ENCODE results near the gene ZCWPW1.

Gene ZCWPW1

DNA sequence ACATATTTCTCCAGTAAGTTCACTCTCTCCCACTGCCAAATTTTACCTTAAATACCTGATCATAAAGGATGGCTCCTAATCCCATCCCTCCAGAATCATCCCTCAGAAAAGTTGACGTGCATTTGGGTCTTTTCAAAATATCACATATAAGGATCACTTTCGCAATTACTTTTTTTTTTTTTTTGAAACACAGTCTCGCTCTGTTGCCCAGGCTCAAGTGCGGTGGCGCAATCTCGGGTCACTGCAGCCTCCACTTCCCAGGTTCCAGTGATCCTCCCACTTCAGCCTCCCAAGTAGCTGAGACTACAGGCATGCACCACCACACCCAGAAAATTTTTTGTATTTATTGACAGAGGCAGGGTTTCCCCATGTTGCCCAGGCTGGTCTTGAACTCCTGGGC lies 17.4 kb downstream of the ZCWPW1 start:
- H3K27ac ChIP-seq: no peak overlapping the region
- DNase-seq (ENCODE audit: low spot score): no peak
- TF ChIP-seq, protein P1, sequence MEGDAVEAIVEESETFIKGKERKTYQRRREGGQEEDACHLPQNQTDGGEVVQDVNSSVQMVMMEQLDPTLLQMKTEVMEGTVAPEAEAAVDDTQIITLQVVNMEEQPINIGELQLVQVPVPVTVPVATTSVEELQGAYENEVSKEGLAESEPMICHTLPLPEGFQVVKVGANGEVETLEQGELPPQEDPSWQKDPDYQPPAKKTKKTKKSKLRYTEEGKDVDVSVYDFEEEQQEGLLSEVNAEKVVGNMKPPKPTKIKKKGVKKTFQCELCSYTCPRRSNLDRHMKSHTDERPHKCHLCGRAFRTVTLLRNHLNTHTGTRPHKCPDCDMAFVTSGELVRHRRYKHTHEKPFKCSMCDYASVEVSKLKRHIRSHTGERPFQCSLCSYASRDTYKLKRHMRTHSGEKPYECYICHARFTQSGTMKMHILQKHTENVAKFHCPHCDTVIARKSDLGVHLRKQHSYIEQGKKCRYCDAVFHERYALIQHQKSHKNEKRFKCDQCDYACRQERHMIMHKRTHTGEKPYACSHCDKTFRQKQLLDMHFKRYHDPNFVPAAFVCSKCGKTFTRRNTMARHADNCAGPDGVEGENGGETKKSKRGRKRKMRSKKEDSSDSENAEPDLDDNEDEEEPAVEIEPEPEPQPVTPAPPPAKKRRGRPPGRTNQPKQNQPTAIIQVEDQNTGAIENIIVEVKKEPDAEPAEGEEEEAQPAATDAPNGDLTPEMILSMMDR (IDR thresholded peaks at IDR 0.05): no peak
- no peak overlapping the region for H3K4me3 ChIP-seq

DNA sequence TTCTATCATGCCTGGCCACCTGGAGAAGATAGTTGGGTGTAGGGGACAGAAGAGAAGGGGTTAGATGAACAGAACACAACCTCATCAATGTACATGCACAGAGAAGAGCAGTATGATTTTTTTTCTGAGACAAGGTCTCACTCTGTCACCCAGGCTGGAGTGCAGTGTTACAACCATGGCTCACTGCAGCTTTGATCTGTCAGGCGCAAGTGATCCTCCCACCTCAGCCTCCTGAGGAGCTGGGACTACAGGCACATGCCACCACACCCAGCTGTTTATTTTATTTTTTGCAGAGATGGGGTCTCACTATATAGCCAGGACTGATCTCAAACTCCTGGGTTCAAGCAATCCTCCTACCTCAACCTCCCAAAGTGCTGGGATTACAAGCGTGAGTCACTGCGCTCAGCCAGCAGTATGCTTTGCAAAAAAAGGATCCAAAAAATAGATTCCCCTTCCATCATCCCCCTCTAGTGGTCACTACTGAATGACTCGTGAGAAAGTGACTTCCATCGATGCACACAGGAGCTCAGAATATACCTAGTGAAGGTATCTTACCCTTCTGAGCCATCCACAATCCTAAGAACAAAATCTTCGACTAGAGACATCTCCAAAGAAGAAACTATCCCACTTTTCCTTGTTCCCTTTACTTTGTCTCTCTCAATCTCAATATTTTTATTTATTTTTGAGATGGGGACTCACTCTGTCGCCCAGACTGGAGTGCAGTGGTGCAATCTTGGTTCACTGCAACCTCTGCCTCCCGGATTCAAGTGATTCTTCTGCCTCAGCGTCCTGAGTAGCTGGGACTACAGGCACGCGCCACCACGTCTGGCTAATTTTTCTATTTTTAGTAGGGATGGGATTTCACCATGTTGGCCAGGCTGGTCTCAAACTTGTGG lies 21.0 kb downstream of the ZCWPW1 start:
- DNase-seq (ENCODE audit: low spot score): no peak
- Histone ChIP-seq H3K4me3 (no peak overlapping the region), H3K27ac (no peak overlapping the region)
- TF ChIP-seq, protein P1 (IDR thresholded peaks at IDR 0.05): peak; percentile 44

DNA sequence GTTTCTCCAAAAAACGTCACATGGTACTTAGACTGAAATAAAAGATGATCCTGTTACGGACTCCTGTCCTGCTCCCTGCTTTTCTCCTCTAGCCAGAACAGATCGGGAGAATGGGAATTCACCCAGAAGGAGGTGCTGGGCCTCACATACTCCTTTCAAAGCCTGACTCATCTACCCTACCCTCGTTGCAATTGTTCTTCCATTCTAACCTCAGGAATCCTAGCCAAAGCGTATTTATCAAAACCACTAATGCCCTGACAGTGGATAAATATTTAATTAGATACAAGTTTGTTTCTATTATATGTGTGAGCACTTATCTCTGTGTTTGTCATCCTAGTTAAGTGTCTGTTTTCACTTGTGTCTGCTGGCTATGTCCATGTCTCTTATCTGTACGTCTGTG lies 21.7 kb downstream of the ZCWPW1 start:
- DNase-seq (ENCODE audit: low spot score): no peak
- Histone ChIP-seq H3K27ac (no peak overlapping the region), H3K4me3 (no peak overlapping the region)
- TF ChIP-seq, protein P1 (IDR thresholded peaks at IDR 0.05): no peak

DNA sequence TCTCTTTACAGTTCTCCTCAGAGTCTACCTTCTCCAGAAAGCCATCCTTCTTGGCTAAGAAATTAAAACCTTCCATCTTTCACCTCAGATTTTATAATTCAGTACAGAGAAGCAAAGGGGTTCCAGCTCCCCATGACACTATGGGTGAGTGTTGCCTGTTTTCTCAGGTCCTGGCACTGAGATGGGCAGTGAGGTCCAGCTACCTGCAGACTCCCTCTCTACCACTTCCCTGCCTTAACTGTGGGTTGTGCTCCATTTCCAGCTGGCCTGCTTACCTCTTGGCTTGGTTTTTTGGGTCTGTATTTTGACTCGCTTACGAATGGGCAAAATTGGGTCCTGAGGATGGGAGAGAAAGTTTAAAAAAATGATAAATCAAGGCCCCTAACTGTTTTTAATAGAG lies 26.3 kb downstream of the ZCWPW1 start:
- H3K27ac ChIP-seq: no peak overlapping the region
- DNase-seq (ENCODE audit: low spot score): no peak
- H3K4me3 ChIP-seq: no peak overlapping the region
- TF ChIP-seq, protein P1 (IDR thresholded peaks at IDR 0.05): no peak

DNA sequence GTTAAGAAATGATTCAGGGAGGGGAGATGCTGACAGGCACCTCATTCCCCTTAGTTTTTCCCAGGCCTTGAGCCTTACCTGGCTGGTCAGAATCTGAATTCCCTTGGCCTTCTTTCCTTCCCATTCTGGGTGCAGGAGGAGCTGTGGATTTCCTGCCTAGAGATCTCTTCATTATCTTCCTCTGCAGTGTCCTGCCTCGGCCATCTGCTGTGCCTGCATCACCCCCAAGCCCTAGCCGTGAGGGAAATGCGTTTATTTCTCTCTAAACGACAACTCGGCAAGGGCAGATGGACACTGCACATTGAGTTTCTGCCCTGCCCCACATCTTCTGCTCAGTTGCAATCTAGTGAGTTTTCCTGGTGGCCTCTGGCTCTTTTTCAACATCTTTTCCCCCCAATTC lies 26.7 kb downstream of the ZCWPW1 start:
- TF ChIP-seq, protein P1 (IDR thresholded peaks at IDR 0.05): no peak
- Histone ChIP-seq H3K4me3 (no peak overlapping the region), H3K27ac (no peak overlapping the region)
- DNase-seq (ENCODE audit: low spot score): no peak

DNA sequence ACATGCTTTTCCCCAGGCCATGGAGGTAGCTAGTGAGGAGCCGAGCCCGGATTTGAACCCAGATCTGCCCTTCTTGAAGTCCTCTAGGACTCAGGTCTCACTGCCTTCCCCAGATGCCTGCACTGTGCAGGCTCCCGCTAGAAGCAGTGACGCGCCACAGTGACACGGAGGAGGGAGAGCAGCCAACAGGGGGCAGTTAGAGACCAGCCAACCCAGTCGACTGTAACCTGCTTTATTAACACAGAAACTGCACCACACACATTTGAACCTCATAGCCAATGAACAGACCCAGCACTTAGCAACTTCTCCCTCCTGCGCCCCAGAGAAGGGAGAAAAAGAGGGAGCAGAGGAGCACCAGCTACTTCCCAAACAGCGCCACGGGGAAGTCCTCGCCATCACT lies 27.8 kb downstream of the ZCWPW1 start:
- no peak for DNase-seq (ENCODE audit: low spot score)
- Histone ChIP-seq H3K4me3 (no peak overlapping the region), H3K27ac (no peak overlapping the region)
- TF ChIP-seq, protein P1 (IDR thresholded peaks at IDR 0.05): no peak

DNA sequence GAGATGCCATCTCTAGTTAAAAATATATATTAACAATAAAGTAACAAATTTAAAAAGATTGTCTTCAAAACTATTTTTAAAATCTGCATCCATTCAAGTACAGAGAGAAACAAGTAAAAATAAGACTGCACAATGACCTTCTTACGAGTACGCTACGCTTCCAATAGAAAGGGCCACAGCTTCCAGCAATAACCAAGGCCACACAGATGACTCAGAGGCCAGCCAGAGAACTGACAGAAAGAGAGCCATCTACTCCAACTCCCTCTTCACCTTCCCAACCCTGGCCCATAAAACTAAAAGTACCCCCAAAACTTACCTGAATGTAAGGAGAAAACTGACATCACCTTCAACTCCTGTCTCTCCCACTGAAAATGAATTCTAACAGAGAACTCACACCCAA lies 28.5 kb downstream of the ZCWPW1 start:
- Histone ChIP-seq H3K4me3 (no peak overlapping the region), H3K27ac (no peak overlapping the region)
- DNase-seq (ENCODE audit: low spot score): no peak
- TF ChIP-seq, protein P1 (IDR thresholded peaks at IDR 0.05): no peak
